ENCODE data around the gene PDZD7.

Gene PDZD7

DNA sequence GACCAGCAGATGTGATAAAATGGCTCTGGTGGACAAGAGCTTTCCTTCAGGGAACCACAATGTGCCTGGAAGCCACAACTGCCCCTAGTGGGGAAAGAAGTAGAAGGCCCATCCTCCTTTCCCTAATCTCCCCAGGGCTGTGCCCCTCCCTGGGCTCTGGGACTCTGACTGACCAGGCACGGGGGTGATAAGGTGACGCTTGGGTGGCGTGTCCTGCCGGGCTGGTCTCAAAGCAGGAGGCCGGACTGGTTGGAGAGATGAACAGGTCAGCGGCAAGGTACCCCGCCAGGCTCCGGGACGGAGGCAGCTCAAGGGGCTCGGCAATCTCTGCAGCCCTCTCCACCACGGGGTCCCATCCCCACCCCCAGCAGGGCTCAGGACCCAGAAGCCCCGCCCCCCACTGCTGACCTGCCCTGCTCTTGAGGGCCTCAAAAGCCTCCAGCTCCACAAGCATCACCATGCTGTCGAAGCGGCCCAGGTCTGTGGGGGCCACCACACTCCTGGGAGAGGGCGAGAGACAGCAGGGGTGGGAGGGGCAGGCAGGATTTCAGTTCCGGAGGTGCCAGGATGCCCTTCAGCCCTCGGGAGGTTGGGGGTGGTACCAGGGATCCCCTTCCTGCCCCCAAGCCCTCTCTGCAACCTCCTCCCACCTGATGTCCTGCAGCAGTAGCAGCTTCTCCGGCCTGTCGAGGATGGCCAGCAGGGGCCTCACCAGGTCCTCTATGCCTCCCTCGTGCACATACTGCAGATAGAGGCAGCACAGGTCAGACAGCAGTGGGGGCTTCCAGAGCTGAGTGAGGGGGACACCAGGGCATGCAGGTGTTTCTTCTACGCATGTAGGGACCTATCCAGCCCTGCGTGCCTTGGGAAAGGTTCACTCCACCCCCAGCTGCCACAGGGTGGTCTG is 19.2 kb downstream of the PDZD7 start:
- H3K4me3 ChIP-seq (ENCODE audit: low read depth, low read length) = no peak overlapping the region

DNA sequence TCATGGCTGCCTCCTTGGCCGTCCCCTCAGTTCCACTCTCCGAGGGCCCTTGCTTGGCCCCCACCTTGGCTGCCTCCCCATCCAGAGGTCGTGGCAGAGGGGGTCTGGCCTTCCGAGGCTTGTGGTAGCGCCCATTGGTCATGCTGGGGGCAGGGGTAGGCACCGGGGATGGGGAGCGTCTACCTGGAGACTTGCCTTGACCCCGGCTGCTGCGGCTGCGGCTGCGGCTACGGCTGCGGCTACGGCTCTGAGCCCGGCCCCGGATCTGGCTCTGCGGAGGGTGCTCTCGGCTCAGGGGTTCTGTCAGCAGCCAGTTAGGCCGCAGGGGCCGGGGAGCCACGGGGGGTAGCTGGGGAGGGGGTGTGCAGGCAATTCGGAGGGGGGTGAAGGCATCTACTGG is 20.6 kb downstream of the PDZD7 start:
- TF ChIP-seq, protein P1, sequence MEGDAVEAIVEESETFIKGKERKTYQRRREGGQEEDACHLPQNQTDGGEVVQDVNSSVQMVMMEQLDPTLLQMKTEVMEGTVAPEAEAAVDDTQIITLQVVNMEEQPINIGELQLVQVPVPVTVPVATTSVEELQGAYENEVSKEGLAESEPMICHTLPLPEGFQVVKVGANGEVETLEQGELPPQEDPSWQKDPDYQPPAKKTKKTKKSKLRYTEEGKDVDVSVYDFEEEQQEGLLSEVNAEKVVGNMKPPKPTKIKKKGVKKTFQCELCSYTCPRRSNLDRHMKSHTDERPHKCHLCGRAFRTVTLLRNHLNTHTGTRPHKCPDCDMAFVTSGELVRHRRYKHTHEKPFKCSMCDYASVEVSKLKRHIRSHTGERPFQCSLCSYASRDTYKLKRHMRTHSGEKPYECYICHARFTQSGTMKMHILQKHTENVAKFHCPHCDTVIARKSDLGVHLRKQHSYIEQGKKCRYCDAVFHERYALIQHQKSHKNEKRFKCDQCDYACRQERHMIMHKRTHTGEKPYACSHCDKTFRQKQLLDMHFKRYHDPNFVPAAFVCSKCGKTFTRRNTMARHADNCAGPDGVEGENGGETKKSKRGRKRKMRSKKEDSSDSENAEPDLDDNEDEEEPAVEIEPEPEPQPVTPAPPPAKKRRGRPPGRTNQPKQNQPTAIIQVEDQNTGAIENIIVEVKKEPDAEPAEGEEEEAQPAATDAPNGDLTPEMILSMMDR (IDR thresholded peaks at IDR 0.05; ENCODE audit: insufficient read depth, low read depth, low read length, missing control alignments) = no peak
- DNase-seq (ENCODE audit: low read depth) = no peak
- H3K4me3 ChIP-seq (ENCODE audit: low read depth, low read length) = no peak overlapping the region

More for the DNA sequence above, 19.2 kb downstream of the PDZD7 start:
- DNase-seq (ENCODE audit: low read depth) = no peak
- TF ChIP-seq, protein P1 (IDR thresholded peaks at IDR 0.05; ENCODE audit: insufficient read depth, low read depth, low read length, missing control alignments) = no peak

DNA sequence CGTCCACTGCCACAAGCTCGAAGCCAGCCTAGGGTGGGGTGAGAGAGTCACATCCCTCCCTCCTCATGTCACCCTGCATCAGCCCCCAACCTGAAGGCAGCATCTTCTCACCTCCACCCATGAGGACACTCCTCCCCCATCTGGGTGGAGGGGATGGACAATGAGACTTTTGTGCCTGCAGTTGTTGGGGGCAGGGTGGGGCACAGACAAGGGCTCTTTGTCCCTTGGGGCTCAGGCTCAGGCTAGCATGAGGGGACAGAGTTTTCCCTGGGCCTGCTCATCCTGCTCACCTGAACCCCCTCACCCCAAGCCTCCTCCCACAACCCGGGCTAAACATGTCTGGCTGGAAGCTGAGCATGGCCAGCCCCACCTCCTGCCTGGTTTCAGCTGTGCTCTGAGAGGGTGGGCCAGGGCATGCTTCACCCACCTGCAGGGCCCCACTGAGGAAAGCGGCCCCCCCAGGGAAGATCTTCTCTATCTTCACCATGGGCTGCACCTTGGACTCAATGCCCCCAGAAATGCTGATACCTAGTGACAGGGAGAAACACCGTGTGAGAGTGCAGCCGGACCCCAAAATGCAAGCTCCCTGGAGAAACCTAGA is 22.0 kb downstream of the PDZD7 start:
- no peak for DNase-seq (ENCODE audit: low read depth)
- no peak overlapping the region for H3K4me3 ChIP-seq (ENCODE audit: low read depth, low read length)
- TF ChIP-seq, protein P1 (IDR thresholded peaks at IDR 0.05; ENCODE audit: insufficient read depth, low read depth, low read length, missing control alignments) = no peak

DNA sequence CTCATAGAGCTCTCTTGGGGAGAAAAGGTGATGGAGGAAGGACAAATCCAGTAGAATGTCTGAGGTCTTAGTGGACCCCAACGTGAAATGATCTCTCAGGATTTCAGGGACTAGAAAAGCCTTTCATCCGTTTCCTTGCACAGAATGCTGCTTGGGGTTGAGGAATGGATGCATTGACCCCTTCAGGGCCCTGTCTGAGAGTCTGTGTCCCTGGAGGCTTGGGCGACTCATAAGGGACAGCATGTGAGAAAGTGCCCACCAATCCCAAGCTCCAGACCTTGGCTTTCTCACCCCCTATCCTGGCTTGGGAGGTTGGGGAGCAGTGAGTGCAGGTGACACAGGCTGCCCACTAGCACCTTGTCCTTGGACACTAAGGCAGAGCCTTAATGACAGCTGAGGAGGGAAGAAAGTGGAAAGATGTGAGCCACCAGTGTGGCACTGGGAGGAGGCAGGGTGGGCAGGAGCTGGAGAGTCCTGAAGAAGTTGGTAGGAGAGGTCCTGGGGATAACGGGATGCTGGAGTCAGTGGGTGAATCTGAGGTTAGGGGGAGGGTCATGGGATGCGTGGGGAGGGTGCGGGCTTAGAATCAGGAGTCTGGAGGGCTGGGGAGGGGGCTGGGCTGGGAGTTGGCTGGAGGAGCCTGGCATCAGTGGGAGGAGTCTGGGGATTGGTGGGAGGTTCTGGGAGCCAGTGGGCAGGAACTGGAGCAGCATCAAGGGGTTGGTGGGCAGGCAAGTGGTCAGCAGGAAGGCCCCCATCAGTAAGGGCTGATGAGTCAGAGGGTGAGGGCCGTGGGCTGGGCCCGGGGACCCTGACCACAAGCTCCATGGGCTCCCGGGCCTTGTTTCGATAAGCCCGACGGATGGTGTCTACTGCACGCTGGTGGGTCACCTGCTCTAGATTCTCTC is 22.8 kb downstream of the PDZD7 start:
- DNase-seq (ENCODE audit: low read depth) = no peak
- no peak overlapping the region for H3K4me3 ChIP-seq (ENCODE audit: low read depth, low read length)
- TF ChIP-seq, protein P1 (IDR thresholded peaks at IDR 0.05; ENCODE audit: insufficient read depth, low read depth, low read length, missing control alignments) = no peak

DNA sequence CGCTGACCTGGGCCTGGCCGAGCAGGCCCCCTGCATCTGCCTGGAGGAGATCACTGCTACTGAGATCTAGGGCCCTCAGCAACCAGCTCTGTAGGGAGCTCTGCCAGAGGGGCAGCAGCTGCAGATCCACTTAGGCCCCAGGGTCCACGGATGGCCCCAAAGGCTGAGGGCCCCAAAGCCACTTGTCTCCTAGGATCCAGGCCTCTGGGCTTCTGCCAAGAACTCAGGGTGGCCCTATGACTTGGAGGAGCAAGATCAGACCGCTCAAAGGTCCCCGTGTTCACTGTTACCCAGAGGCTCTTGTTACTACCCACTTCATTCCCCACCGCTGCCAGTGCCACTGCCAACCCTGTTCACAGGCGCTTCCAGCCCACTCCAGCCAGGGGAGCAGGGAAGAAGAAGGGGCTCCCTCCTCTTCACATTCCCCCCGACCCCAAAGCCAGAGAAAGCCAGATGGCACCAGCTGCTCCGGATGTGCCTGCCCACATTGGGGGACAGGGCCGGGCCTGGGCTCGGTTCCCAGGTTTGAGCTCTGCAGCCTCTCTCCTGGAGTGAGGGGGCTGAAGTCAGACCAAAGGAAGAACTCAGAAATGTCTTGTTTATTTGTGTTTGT is 23.7 kb downstream of the PDZD7 start:
- no peak for DNase-seq (ENCODE audit: low read depth)
- TF ChIP-seq, protein P1 (IDR thresholded peaks at IDR 0.05; ENCODE audit: insufficient read depth, low read depth, low read length, missing control alignments) = no peak
- H3K4me3 ChIP-seq (ENCODE audit: low read depth, low read length) = no peak overlapping the region

DNA sequence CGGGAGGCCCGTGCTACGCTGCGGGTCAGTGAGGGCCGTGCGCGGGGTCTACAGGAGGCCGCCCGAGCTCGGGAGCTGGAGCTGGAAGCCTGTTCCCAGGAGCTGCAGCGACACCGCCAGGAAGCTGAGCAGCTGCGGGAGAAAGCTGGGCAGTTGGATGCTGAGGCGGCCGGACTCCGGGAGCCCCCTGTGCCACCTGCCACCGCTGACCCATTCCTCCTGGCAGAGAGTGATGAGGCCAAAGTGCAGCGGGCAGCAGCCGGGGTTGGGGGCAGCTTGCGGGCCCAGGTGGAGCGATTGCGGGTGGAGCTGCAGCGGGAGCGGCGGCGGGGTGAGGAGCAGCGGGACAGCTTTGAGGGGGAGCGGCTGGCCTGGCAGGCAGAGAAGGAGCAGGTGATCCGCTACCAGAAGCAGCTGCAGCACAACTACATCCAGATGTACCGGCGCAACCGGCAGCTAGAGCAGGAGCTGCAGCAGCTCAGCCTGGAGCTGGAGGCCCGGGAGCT is 24.3 kb downstream of the PDZD7 start:
- TF ChIP-seq, protein P1 (IDR thresholded peaks at IDR 0.05; ENCODE audit: insufficient read depth, low read depth, low read length, missing control alignments) = no peak
- no peak for DNase-seq (ENCODE audit: low read depth)
- no peak overlapping the region for H3K4me3 ChIP-seq (ENCODE audit: low read depth, low read length)

Measured in GM12865 (cell line).